ENCODE results near the gene CYP24A1.

Gene CYP24A1

DNA sequence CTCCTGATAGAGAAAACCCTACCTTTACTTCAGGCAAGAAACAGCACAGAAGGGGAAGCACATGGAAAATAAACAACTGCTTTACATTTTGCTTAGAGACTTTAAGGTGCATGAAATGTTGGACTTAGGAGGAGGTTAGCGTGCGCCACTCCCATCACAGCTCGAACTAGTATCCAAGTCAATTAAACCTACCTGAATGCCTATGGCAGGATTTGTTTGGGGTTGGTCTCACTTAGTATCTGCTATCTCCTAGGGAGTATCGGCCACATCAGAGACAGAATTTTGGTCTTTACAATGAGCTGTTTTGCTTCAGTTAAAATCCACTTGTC, 12.0 kb downstream of the CYP24A1 start:
- TF ChIP-seq, protein P1, sequence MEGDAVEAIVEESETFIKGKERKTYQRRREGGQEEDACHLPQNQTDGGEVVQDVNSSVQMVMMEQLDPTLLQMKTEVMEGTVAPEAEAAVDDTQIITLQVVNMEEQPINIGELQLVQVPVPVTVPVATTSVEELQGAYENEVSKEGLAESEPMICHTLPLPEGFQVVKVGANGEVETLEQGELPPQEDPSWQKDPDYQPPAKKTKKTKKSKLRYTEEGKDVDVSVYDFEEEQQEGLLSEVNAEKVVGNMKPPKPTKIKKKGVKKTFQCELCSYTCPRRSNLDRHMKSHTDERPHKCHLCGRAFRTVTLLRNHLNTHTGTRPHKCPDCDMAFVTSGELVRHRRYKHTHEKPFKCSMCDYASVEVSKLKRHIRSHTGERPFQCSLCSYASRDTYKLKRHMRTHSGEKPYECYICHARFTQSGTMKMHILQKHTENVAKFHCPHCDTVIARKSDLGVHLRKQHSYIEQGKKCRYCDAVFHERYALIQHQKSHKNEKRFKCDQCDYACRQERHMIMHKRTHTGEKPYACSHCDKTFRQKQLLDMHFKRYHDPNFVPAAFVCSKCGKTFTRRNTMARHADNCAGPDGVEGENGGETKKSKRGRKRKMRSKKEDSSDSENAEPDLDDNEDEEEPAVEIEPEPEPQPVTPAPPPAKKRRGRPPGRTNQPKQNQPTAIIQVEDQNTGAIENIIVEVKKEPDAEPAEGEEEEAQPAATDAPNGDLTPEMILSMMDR (IDR thresholded peaks at IDR 0.05; ENCODE audit: borderline replicate concordance, insufficient read depth, low read depth, low read length), result no peak
- H3K4me3 ChIP-seq (ENCODE audit: low read depth, low read length), result no peak overlapping the region

DNA sequence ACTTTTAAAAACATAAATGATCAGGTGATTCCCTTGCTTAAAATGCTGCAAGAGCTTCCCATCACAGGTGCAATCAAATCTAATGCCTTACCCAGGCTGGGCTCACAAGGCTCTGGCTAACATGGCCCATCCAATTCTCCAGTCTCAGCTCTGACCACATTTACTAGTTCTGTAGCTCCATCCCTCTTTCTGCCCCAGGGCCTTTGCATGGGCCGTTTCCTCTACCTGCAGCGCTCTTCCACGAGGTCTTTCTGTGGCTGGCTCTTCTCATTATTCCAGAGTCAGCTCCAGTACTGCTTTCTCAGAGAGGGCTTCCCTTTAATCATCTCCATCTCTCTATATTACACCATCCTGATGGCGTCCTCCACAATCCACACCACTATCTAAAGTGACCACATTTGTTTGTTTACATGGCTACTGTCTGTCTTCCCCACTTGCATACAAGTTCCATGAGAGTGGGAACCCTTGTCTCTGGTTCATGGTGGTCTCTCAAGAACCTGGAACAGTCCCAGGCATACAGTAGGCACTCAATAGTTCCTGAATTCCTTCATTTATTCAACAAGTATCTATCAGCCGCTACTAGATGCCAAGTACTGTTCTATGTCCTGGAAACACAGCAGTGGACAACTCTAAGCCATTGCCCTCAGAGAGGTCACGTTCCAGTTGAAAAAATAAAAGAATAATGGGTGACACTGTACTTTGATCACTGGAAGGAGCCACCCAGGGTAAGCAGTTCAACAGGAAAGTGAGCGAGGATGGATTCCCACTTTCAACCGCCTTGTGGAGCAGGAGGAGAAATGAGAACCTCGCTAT, 12.6 kb downstream of the CYP24A1 start:
- no peak overlapping the region for H3K4me3 ChIP-seq (ENCODE audit: low read depth, low read length)
- TF ChIP-seq, protein P1 (IDR thresholded peaks at IDR 0.05; ENCODE audit: borderline replicate concordance, insufficient read depth, low read depth, low read length), result no peak

DNA sequence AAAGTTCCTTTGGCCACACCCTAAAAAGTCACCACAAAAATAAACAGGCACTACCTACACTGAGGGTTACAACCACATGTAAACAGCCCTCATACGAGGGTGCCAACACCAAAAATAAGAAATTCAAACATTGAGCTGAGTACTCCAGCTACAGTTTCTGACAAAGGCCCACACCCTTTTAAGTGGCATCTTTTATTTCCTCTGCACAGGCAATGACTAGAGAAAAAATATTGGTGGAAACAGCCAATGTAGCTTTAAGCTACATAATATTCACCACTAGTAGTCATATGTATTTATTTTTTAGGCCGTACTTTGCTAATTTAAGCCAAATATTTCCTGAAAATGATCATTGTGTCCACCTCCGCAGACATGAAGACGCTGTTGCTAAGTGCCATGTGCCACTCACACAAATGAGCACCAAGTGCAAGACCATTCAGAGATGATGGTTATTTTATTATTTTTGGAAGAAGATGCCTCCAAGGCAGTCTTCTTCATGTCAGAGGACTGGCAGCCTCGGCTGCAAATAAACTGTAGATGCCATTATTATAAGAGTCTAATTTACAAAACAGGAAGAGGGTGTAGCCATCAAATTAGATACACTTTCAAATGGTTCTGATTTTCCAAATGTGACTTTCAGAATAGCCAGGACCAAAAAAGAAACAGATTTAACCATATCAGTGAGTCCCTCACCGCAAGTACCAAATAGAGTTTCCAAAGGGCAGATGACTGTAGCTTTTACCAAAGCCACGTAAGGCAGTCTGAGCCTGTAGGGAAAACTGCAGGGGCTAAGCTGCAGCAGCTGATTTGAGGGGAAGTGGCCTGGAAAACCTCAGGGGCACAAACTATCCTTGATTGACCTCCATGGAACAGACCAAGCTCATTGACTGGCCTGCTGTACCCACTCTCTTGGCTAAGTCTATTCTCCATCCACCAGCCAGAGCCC, 13.4 kb downstream of the CYP24A1 start:
- no peak overlapping the region for H3K4me3 ChIP-seq (ENCODE audit: low read depth, low read length)
- TF ChIP-seq, protein P1 (IDR thresholded peaks at IDR 0.05; ENCODE audit: borderline replicate concordance, insufficient read depth, low read depth, low read length), result no peak

DNA sequence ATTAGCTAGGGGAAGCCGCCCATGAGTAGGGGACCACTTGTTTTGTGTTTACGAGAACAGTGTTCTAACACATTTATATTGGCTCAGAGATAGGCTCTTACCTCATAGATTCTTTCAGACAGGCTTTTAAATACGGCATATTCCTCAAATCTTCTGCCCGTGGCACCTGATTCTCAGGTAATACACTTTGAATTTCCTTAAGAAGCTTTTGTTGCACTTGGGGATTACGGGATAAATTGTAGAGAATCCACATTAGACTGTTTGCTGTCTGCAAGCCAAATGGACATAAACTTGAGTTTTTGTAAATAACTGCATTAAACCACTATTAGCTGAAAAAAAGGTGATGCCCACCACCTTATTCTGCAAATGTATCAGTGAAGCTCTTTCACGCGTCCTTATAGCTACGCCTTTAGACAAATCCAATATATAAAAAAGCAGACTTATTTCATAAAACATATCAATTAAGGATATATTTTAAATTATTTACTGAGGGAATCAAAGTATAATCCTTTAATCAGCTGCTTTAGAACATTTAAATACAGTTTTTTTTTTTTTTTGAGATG, 14.8 kb downstream of the CYP24A1 start:
- no peak overlapping the region for H3K4me3 ChIP-seq (ENCODE audit: low read depth, low read length)
- TF ChIP-seq, protein P1 (IDR thresholded peaks at IDR 0.05; ENCODE audit: borderline replicate concordance, insufficient read depth, low read depth, low read length), result no peak

DNA sequence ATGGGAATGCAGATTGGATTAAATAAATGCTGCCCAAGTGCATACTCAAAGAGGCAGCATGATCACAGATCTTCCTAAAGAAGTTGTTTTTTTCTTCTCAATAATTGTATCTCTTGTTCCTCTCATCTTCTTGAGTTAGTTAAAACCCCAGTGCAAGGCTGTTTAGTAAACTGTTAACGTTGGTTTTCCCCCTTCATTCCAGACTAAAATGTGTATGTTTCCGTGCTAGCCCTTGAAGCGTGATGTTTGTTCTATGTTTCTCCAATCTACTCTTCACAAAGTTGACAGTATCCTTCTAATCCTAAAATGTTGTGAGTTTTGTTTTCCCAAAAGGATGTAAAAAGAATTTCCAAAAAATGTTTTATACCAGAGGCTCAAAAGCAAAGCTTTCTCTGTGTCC, 15.6 kb downstream of the CYP24A1 start:
- no peak overlapping the region for H3K4me3 ChIP-seq (ENCODE audit: low read depth, low read length)
- TF ChIP-seq, protein P1 (IDR thresholded peaks at IDR 0.05; ENCODE audit: borderline replicate concordance, insufficient read depth, low read depth, low read length), result no peak

DNA sequence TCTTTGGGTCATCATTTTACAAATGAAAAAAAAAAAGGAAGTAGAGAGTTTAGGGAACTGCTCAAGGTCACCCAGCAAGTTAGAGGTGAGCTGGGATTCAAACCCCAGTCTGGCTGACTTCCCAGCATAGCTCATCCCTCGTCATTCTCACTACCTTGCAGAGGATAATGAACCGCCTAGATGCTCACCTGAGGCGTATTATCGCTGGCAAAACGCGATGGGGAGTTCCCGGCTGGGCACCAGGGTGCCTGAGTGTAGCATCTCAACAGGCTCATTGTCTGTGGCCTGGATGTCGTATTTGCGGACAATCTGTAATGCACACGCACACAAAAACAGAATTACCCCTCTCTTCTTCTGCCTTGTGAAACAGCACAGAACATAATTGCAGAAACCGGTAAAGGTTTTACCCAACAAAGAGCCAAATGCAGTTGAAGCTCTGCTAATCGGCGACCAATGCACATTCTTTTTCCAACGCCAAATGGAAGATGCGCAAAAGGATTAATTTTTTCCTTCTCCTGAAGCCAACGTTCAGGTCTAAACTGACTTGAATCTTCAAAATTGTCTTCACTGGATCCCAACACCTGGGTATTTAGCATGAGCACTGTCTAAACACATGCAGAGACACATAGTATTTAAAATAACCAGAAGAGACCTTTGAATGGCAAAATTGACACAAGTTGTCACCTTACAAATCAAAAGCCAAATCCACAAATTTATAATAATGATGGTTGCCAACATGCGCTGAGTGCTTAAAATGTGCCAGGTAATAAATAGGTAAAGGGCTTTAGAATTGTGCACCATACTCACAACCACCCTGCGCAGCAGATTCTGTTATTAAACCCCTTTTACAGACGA, 16.6 kb downstream of the CYP24A1 start:
- no peak overlapping the region for H3K4me3 ChIP-seq (ENCODE audit: low read depth, low read length)
- TF ChIP-seq, protein P1 (IDR thresholded peaks at IDR 0.05; ENCODE audit: borderline replicate concordance, insufficient read depth, low read depth, low read length), result no peak
